ENCODE results near the gene FOXA3.

FOXA3 gene

DNA sequence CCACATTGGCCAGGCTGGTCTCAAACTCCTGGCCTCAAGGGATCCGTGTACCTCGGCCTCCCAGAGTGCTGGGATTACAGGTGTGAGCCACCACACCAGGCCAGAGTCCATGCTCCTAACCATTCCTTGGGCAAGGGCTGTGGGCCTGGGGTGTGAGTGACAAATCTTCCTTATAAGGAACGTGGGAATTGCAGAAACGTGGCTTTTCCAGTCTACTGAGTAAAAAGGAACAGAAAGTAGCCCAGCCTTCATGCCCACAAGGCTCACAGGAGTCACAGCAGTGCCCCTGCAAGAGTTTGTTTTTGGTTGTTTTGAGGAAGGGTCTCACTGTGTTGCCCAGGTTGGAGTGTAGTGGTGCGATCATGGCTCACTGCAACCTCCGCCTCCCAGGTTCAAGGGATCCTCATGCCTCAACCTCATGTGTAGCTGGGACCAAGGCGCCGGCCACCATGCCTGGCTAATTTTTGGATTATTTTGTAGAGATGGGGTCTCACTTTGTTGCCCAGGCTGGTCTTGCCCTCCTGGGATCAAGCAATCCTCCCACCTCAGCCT, 33.2 kb downstream of the FOXA3 start:
- DNase-seq: no peak

DNA sequence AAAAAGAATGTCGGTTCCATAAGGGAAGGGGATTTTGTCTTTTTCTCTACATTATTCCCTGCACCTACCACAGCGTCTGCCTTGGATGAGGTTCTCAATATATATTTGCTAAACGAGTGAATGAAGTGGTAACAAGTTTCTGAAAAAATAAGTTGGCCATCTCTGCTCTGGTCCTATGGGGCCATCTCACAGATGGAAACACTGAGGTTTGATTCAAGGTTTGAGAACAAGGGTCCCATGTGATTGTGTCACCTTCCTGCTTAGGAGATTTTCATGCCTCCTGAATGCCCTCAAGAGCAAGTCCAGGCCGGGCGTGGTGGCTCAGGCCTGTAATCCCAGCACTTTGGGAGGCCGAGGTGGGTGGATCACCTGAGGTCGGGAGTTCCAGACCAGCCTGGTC, 35.1 kb downstream of the FOXA3 start:
- DNase-seq: no peak

DNA sequence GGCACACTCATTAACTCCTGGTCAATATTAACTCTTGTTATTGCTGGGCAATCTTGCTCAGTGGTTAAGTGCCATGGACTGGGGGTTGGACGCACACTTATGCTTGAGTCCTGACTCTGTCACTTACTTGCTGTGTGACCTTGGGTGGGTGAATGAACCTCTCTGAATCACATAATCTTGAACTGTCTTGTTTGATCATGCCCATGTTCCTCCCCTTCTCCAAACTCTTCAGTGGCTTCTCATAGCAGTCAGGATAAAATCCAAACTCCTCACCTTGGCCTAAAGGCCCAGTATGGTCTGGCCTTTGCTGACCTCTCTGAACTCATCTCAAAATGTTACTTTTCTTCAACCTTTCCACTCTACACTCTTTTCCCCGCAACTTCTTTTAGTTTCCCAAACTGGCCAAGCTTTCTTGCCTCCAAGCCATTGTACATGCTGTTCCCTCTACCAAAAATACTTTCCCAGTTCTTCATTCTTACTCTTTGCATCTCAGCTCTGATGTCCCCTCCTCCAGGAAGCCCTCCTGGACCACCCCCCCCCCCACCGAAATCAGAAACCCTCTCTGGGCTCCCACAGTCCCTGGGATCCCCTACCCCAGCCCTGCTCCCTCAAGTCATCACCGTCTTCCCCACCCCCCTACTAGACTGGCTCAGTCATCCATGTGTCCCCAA, 35.9 kb downstream of the FOXA3 start:
- DNase-seq: no peak

DNA sequence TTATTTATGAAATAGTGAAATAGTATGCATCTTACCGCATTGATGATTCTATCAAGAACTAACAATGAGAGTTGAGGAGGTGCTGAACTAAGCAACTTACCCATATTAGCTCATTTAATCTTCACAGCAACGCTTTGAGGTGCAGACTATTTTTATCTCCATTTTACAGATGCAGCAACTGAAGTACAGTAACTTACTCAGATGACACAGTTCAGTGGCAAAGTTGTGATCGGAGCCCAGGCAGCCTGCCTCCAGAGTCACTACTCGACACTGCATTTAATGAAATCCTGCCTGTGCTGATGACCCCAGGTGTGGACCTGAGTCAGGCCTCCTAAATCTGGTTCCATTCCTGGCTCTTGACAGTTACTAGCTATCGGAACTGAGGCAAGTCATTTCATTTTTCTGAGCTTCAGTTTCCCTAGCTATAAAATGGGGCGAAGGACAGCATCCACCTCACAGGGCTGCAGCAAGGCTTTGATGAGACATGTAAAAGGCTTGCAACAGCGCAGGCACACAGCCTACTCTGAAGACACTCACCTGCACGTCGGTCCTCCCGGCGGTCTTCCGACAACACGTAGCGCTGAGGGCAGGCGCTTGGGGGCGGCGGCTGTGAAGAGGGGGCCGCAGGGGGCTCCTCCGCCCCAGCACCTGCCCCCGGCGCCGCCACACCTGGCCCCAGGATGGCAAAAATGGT, 36.8 kb downstream of the FOXA3 start:
- DNase-seq: no peak

DNA sequence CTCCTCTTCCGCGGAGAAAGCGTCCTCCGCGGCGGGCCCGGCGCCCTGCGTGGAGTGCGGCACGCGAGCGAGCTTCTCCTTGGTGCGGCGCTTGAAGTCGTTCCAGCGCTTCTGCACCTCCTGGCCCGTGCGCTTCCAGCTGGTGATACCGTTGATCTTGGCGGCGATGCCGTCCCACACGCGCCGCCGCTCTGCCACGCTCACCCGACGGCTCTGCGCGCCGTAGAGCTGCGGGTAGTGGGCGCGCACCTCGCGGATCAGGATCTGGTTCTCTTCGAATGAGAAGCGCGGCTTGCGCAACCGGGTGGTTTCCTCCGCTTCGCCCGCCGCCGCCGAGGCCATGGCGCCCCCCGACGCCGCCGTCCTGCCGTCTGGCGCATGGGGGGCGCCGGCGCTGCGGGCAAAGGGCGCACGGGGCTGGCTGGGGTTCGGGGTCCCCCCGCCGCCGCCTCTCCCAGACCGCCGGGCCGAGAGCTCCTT, 37.3 kb downstream of the FOXA3 start:
- peak; percentile 46 for DNase-seq

DNA sequence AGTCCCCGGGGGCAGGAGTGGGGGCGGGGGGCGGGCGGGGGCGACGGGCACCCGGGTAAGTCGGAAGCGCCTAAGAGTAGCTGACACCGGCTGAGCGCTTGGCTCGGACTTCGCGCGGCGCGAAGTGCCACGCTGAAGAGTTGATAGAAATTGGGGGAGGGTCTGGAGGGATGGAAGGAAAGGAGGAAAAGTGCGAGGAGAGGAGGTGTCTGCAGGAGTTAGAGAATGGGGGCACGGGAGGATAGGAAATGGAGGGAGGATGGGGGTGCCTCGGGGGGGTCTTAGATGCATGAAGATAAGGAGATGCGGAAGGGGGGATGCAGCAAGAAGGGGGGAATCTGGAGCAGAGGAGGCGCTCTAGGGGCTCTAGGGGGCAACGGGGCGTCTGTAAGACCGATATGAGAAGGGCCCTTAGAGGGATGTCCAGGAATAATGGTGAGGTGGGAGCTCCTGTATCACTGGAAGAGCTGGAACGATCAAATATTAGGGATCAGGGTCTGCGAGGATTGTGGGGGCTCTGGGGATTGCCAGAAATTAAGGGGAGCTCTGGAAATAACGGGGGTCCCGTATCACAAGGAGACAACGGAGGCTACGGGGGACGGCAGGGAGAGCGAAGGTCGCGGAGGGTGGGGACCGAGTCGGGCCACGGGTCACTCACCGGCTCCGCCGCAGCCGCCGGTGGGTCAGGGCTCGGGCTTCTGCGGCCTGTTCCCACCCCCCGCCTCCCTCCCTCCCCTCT, 38.0 kb downstream of the FOXA3 start, which contains the start of gene MYPOP:
Gene MYPOP, minus strand, starts transcription at position 702 of the 739 bp plus-strand sequence. CDS start 840 bp downstream, outside the sequence.
- DNase-seq: no peak

DNA sequence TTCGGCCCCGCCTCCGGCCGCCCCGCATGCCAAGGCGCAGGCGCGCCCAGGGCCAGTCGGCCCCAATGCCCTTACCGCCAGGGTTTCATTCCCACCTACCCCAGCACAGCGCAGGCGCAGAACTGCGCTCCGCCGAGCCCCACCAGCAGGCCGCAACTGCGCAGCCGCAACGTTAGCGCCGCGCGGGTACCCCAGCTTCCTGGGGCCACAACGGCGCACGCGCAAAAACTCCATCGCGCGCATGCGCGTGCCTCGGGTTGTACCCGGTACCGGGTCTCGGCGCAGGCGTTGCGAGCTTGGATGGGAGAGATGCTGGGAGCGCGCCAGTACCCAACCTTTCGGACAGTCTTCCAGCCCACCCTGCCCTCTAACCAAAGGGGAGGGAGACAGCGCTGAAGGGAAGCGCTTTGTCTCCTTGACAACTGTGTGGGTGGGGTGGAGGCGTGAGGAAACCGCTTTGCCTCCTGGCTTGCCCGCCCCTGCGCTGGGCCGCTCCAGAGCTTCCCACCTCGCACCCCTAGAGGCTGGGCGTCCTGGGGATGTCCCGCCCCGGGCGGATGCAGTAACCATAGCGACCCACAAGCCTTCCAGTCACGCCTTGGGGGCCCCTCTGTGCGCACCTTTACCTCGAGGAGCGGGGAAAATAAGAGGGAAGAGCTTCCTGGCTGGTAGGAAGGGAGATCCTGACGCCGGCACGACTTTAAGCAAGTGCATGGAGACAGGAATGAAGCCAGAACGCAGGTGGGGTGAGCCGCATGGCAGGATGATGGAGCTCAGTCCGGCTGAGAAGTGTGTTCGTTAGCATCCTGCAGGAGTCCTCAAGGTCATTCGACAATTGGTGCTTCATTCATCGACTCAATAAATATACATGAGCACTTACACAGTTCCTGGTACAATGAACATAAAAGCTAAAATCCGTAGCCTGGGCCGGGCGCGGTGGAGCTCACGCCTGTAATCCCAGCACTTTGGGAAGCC, 38.8 kb downstream of the FOXA3 start:
- DNase-seq: peak; percentile 99

DNA sequence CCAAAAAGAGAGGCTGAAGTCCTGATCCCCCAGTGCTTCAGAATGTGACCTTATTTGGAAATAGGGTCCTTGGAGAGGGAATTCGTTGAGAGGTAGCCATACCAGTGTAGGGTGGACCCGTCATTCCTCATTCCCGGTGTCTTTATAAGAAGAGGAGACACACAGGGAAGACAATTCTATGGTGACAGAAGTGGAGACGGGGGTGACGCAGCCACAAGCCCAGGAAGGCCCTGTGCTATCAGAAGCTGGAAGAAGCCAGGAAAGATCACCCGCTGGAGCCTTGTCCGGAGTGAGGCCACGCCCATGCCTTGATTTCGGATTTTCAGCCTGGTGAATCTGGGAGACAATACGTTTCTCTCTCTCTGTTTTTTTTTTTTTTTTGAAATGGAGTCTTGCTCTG, 40.9 kb downstream of the FOXA3 start:
- no peak for DNase-seq

DNA sequence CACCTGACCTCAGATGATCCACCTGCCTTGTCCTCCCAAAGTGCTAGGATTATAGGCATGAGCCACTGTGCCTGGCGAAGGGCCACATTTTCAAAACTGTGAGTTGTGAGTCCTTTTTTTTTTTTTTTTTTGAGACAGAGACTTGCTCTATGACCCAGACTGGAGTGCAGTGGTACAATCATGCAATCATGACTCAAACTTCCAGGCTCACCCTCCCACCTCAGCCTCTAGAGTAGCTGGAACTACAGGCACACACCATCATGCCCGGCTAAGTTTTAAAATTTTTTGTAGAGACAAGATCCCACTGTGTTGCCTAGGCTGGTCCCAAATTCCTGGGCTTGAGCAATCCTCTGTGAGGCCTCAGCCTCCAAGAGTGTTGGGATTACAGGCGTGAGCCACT, 42.1 kb downstream of the FOXA3 start:
- no peak for DNase-seq

DNA sequence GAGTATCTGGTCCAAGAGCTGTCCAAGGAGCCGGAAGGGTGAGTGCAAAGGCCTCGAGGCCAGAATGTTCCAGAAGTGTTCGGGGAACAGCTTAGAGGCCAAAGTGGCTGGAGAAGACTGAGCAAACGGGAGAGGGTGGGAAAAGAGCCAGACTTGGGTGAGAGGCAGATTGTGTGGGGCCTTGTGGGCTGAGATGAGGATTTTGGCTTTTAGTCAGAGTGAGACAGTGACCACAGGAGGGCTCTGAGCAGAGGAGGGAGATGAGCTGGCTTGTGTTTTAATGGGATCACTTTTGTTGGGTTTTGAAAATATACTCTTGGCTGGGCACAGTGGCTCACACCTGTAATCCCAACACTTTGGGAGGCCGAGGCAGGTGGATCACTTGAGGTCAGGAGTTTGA, 44.8 kb downstream of the FOXA3 start:
- DNase-seq: no peak

DNA sequence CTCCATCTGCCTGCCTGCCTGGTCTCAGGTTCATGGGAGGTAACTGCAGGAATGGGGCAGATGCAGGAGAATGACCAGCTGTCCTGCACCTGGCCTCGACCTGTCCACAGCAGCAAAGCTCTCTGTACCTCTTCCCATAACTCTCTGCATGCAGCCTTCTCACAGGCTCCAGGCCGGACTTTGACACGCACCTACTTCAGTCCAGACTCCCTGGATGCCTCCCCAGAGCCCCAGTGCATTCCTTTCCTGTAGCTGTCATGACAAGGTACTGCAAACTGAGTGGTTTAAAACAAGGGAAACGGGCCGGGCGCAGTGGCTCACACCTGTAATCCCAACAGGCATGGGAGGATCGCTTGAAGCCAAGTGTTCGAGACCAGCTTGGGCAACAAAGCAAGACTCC, 47.2 kb downstream of the FOXA3 start:
- DNase-seq: no peak

DNA sequence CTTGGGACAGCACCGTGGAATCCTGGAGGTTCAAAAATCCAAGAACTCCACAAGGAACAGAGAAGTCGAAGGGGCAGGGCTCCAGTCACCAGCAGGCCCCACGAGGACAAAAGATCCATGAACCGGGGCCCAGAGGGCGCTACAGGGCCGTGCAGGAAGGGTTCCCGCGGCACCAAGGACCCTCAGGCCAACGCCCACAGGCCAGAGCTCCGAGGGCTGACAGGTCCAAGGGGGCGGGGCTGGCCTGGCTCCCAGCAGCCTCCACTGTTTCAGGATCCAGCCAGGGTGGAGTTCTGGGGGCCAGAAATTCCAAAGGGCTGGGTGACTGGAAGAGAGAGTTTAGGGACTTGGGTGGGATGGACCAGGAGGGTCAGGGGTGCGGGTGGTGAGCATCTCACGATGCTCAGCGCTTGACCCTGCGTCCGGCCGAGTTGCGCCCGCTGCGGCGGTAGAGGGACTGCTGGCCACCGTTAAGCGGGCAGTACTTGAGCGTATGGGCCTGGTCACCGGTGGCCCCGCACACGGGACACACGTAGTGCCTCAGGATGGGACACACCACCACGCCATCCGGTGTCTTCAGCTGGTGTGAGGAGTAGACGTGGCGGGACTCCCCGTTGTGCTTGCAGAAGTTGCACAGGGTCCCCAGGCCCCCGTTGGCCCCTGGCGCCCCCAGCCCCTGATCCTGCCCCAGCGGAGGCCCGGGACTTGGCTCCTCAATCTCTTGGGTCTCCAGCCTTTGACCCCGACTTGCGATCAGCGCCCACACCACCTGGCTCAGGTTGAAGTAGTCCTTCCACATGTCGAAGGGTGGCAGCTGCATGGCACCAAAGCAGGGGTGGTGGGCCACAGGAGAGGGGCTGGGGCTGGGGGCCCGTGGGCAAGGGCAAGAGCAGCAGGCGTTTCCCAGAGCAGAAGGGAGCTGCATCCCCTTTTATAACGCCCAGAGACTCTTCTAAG, 50.0 kb downstream of the FOXA3 start, which contains the start of gene NANOS2:
Gene NANOS2, minus strand, starts transcription at position 905 of the 957 bp plus-strand sequence. Its CDS starts 85 bp downstream, at position 820.
- peak; percentile 10 for DNase-seq

DNA sequence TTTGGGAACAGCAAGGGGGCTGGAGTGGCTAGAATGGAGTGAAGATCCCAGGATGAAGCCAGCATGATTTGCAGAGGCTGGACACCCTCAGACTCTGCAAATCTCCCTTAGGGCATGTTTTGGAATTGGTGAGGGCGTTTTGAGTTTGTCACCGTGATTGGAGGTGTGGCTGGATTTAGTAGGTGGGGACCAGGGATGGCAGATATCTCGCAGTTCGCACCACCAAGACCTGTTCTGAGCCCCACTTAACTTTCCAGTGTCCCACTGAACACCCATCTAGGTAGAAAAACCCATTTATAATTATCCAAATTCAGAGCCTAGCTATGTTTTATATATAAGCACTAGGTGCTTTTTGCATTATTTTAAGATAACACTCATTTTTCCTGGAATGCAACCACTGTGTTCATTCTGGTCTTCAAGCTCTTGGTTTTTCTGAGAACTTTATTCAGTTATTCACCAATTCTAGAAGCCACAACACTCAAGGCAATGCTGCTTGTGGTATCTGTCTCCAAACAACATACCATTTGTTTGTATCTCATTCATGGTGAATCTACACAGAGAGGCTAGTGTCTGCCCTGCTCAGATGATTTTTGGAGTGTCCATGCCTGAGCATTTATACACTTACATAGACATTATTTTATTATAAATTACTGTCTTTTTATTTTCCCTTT, 53.4 kb downstream of the FOXA3 start:
- DNase-seq: no peak

DNA sequence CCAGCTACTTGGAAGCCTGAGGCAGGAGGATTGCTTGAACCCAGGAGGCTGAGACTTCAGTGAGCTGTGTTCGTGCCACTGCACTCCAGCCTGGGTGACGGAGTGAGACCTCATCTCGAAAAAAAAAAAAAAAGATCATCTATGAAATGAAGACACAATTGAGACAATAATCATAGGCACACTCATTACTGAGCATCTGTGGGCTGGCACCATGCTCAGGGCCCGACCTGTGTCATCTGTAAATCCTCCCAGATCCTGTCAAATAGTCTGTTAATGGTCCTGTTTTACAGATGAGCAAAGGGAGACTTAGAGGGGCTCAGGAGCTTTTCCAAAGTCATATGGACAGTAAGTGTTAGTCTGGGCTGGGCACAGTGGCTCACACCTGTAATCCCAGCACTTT, 54.6 kb downstream of the FOXA3 start:
- no peak for DNase-seq

DNA sequence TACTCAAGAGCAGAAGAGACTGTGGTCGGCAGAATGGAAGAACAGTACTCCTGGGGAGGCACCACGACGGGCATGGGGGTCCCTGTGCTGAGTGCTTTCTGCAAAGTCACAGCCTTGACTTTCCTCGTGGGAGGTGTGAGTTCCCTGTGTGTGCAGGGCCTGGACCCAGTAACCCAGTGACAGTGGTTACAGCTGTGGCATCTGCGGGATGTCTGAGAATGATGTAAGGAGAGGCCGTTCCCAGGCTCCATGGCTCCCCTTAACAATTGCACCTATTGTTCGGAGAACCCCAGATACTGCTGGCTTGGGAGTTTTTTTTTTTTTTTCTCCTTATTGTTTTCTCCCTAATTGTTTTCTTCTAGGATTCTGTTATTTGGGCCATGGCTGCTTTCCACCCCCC, 55.6 kb downstream of the FOXA3 start:
- no peak for DNase-seq

DNA sequence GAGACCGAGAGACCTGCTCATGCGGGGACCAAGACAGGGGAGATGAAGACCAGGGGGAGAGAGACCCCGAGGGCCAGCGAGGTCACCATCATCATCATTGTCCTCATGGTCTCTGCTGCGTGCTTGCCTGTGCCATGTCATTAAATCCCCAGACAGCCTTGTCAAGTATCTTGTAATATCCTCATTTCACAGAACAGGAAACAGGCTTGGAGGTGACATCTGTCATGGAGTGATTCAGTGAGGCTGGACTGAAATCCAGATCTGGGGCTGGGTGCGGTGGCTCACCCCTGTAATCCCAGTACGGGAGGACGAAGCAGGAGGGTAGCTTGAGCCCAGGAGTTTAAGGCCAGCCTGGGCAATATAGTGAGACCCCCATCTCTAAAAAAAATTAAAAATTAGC, 56.3 kb downstream of the FOXA3 start:
- no peak for DNase-seq

DNA sequence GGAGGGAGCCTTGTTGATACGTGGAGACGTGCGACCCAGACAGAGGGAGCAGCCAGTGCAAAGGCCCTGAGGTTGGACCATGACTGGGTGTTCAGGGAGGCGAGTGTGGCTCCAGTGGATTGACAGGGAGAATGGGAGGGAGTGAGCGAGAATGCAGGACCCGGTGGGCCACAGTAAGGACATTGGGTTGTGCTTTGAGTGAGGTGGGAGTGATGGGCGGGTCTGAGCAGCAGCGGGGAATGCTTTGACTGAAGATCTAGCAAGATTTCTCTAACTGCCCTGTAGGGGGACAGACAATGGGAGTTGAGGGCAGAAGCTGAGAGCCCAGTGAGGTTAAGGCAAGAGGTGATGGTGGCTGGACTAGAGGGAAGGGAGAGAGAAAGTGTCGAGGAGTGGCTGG, 58.2 kb downstream of the FOXA3 start:
- peak; percentile 19 for DNase-seq

All from activated CD4-positive, alpha-beta T cell treated with anti-CD3 and anti-CD28 coated beads for 48 hours (primary cell).